ENCODE data around the gene OXCT1.

Gene OXCT1

GRCh38 chr5:41790038-41790776 is 80.0 kb downstream of the OXCT1 start:
- Histone ChIP-seq H3K4me1 (ENCODE audit: insufficient read depth, low read length) (peaks cover 39% of the 10 kb centered on the region), H3K4me3 (ENCODE audit: low read depth in 1 of 2, low read length in 2 of 2) (no peak overlapping the region), H3K27me3 (ENCODE audit: control insufficient read depth in 1 of 2, insufficient read depth in 2 of 2, low read length in 2 of 2) (no peaks in the 10 kb centered on the region), H3K9ac (ENCODE audit: low read length) (no peak overlapping the region), H3K36me3 (ENCODE audit: insufficient read depth, low read length) (no peaks in the 10 kb centered on the region), H3K9me3 (ENCODE audit: low read length) (no peaks in the 10 kb centered on the region), H3K27ac (ENCODE audit: low read depth, low read length) (no peak overlapping the region)

GRCh38 chr5:41789434-41789833 is 80.8 kb downstream of the OXCT1 start:
- Histone ChIP-seq H3K9ac (ENCODE audit: low read length) (no peak overlapping the region), H3K27me3 (ENCODE audit: control insufficient read depth in 1 of 2, insufficient read depth in 2 of 2, low read length in 2 of 2) (no peaks in the 10 kb centered on the region), H3K9me3 (ENCODE audit: low read length) (no peaks in the 10 kb centered on the region), H3K4me1 (ENCODE audit: insufficient read depth, low read length) (peaks cover 31% of the 10 kb centered on the region), H3K4me3 (ENCODE audit: low read depth in 1 of 2, low read length in 2 of 2) (no peak overlapping the region), H3K36me3 (ENCODE audit: insufficient read depth, low read length) (no peaks in the 10 kb centered on the region), H3K27ac (ENCODE audit: low read depth, low read length) (no peak overlapping the region)

DNA sequence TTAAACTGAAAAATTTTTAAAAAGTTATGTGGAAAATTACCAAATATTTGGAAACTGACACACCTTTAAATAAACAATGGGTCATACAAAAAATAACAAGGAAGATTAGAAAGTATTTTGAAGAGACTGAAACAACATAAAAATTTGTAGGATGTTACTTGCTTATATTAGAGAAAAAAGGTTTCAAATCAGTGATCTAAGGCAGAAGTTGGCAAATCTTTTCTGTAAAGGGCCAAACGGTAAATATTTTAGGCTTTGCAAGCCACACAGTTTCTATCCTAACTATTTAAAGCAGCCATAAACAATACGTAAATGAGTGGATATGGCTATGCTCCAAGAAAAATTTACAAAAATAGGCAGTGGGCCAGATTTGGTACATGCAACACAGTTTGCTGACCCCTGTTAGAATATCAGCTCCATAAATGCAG is 81.3 kb downstream of the OXCT1 start:
- Histone ChIP-seq H3K9ac (ENCODE audit: low read length) (no peak overlapping the region), H3K9me3 (ENCODE audit: low read length) (no peaks in the 10 kb centered on the region), H3K4me3 (ENCODE audit: low read depth in 1 of 2, low read length in 2 of 2) (no peak overlapping the region), H3K4me1 (ENCODE audit: insufficient read depth, low read length) (peaks cover 26% of the 10 kb centered on the region), H3K36me3 (ENCODE audit: insufficient read depth, low read length) (no peaks in the 10 kb centered on the region), H3K27ac (ENCODE audit: low read depth, low read length) (no peak overlapping the region), H3K27me3 (ENCODE audit: control insufficient read depth in 1 of 2, insufficient read depth in 2 of 2, low read length in 2 of 2) (no peaks in the 10 kb centered on the region)

DNA sequence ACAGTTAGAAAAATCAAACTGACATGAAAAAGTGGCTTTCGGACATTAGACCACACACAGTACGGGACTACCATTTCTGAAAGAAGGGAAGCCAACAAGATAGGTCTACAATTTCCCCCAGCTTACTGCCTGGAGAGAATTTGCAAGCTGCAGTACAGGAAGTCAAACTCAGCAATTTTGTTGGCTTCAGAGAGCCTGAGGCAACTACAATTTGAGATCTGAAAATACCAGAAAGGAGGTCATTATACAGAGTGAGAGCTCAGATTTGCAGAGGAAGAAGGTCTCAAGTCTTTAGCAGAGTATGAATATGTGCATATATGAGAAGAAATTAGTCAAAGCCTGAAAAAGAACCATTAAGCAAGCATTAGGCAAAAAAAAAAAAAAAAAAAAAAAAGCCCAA is 83.0 kb downstream of the OXCT1 start:
- Histone ChIP-seq H3K9me3 (ENCODE audit: low read length) (no peaks in the 10 kb centered on the region), H3K9ac (ENCODE audit: low read length) (no peak overlapping the region), H3K36me3 (ENCODE audit: insufficient read depth, low read length) (no peaks in the 10 kb centered on the region), H3K4me3 (ENCODE audit: low read depth in 1 of 2, low read length in 2 of 2) (no peak overlapping the region), H3K4me1 (ENCODE audit: insufficient read depth, low read length) (peaks cover 25% of the 10 kb centered on the region), H3K27me3 (ENCODE audit: control insufficient read depth in 1 of 2, insufficient read depth in 2 of 2, low read length in 2 of 2) (no peaks in the 10 kb centered on the region), H3K27ac (ENCODE audit: low read depth, low read length) (no peak overlapping the region)

- no peak overlapping the region for H3K9ac ChIP-seq (ENCODE audit: low read length)
- no peak overlapping the region for H3K4me3 ChIP-seq (ENCODE audit: low read depth in 1 of 2, low read length in 2 of 2)
- no peak overlapping the region for H3K27ac ChIP-seq (ENCODE audit: low read depth, low read length)
Measured at GRCh38 chr5:41785061-41785460, 85.2 kb downstream of the OXCT1 start.

DNA sequence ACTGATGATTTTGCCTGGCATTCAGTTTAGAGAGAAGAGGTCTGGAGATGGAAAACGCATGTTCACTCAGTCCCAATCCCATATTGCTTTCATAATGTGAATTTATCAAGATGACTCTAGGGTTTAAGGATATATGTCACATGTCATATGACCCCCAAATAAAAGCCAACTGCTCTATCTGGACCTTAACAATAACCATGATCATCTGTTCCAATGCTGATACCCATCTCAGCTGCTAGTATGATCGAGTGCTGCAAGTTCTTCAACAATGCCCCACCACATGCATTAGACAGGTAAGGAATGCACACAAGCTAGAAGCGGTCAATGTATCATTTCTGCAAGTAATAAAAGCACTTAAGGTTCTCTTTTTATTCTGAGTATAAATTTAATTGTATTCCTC is 91.8 kb downstream of the OXCT1 start:
- Histone ChIP-seq H3K4me3 (ENCODE audit: low read depth in 1 of 2, low read length in 2 of 2) (no peak overlapping the region), H3K27me3 (ENCODE audit: control insufficient read depth in 1 of 2, insufficient read depth in 2 of 2, low read length in 2 of 2) (no peaks in the 10 kb centered on the region), H3K36me3 (ENCODE audit: insufficient read depth, low read length) (no peaks in the 10 kb centered on the region), H3K9ac (ENCODE audit: low read length) (no peak overlapping the region), H3K9me3 (ENCODE audit: low read length) (no peaks in the 10 kb centered on the region), H3K27ac (ENCODE audit: low read depth, low read length) (no peak overlapping the region), H3K4me1 (ENCODE audit: insufficient read depth, low read length) (no peaks in the 10 kb centered on the region)

More at GRCh38 chr5:41785061-41785460, 85.2 kb downstream of the OXCT1 start:
- peaks cover 22% of the 10 kb centered on the region for H3K4me1 ChIP-seq (ENCODE audit: insufficient read depth, low read length)
- no peaks in the 10 kb centered on the region for H3K9me3 ChIP-seq (ENCODE audit: low read length)
- no peaks in the 10 kb centered on the region for H3K27me3 ChIP-seq (ENCODE audit: control insufficient read depth in 1 of 2, insufficient read depth in 2 of 2, low read length in 2 of 2)
- no peaks in the 10 kb centered on the region for H3K36me3 ChIP-seq (ENCODE audit: insufficient read depth, low read length)

DNA sequence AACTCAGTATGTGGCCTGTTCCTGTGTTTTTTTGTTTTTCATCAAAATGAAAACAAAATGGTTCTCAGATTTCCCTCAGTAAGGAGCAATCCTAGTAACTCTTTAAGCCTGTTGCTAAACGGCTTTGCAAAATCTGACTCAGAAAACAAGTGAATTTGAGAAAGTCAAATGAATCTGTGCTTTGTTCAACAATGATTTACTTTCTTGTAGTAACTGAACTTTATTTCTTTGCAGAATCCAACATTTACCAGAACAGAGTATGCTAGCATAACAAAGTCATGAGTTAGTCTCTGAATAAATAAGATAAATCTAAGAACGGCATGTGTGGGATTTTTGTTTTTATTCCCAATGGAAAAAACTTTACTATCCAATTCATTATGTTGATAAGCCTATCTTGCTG is 93.8 kb downstream of the OXCT1 start:
- no peak overlapping the region for H3K4me3 ChIP-seq (ENCODE audit: low read depth in 1 of 2, low read length in 2 of 2)
- no peaks in the 10 kb centered on the region for H3K27me3 ChIP-seq (ENCODE audit: control insufficient read depth in 1 of 2, insufficient read depth in 2 of 2, low read length in 2 of 2)
- no peak overlapping the region for H3K27ac ChIP-seq (ENCODE audit: low read depth, low read length)

GRCh38 chr5:41773799-41774198 is 96.4 kb downstream of the OXCT1 start:
- no peaks in the 10 kb centered on the region for H3K4me1 ChIP-seq (ENCODE audit: insufficient read depth, low read length)
- no peak overlapping the region for H3K9ac ChIP-seq (ENCODE audit: low read length)
- no peaks in the 10 kb centered on the region for H3K36me3 ChIP-seq (ENCODE audit: insufficient read depth, low read length)
- no peak overlapping the region for H3K27ac ChIP-seq (ENCODE audit: low read depth, low read length)
- H3K4me3 ChIP-seq (ENCODE audit: low read depth in 1 of 2, low read length in 2 of 2) = no peak overlapping the region
- H3K27me3 ChIP-seq (ENCODE audit: control insufficient read depth in 1 of 2, insufficient read depth in 2 of 2, low read length in 2 of 2) = no peaks in the 10 kb centered on the region
- no peaks in the 10 kb centered on the region for H3K9me3 ChIP-seq (ENCODE audit: low read length)

More for the DNA sequence above, 93.8 kb downstream of the OXCT1 start:
- Histone ChIP-seq H3K9ac (ENCODE audit: low read length) (no peak overlapping the region), H3K36me3 (ENCODE audit: insufficient read depth, low read length) (no peaks in the 10 kb centered on the region), H3K4me1 (ENCODE audit: insufficient read depth, low read length) (no peaks in the 10 kb centered on the region), H3K9me3 (ENCODE audit: low read length) (no peaks in the 10 kb centered on the region)

GRCh38 chr5:41772785-41773442 is 97.3 kb downstream of the OXCT1 start:
- Histone ChIP-seq H3K9ac (ENCODE audit: low read length) (no peak overlapping the region), H3K27ac (ENCODE audit: low read depth, low read length) (no peak overlapping the region), H3K9me3 (ENCODE audit: low read length) (no peaks in the 10 kb centered on the region), H3K36me3 (ENCODE audit: insufficient read depth, low read length) (no peaks in the 10 kb centered on the region), H3K4me1 (ENCODE audit: insufficient read depth, low read length) (no peaks in the 10 kb centered on the region), H3K27me3 (ENCODE audit: control insufficient read depth in 1 of 2, insufficient read depth in 2 of 2, low read length in 2 of 2) (no peaks in the 10 kb centered on the region), H3K4me3 (ENCODE audit: low read depth in 1 of 2, low read length in 2 of 2) (no peak overlapping the region)

DNA sequence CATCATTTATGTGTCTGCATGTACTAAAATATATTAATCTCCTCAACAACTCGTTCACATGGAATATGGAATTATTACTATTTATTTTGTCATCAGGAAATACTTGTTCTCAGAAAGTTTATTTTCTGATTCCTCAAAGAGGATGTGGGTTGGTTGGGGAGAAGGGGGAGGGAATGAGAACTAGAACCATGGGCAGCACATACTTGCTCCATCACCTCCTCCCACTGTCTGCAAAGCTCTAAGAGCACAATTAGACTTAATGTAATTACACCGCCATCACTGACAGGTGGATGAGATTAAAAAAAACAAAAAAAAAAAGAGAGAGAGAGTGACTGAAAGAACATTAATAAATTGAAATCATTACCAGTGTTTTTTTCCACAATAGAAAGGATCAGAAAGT is 98.2 kb downstream of the OXCT1 start:
- H3K27me3 ChIP-seq (ENCODE audit: control insufficient read depth in 1 of 2, insufficient read depth in 2 of 2, low read length in 2 of 2) = no peaks in the 10 kb centered on the region
- no peaks in the 10 kb centered on the region for H3K9me3 ChIP-seq (ENCODE audit: low read length)
- no peak overlapping the region for H3K9ac ChIP-seq (ENCODE audit: low read length)
- H3K4me3 ChIP-seq (ENCODE audit: low read depth in 1 of 2, low read length in 2 of 2) = no peak overlapping the region
- no peak overlapping the region for H3K27ac ChIP-seq (ENCODE audit: low read depth, low read length)
- H3K4me1 ChIP-seq (ENCODE audit: insufficient read depth, low read length) = no peaks in the 10 kb centered on the region
- no peaks in the 10 kb centered on the region for H3K36me3 ChIP-seq (ENCODE audit: insufficient read depth, low read length)

- Histone ChIP-seq H3K9me3 (ENCODE audit: low read length) (no peaks in the 10 kb centered on the region), H3K36me3 (ENCODE audit: insufficient read depth, low read length) (no peaks in the 10 kb centered on the region)
Measured at GRCh38 chr5:41770799-41771198, 99.4 kb downstream of the OXCT1 start.

DNA sequence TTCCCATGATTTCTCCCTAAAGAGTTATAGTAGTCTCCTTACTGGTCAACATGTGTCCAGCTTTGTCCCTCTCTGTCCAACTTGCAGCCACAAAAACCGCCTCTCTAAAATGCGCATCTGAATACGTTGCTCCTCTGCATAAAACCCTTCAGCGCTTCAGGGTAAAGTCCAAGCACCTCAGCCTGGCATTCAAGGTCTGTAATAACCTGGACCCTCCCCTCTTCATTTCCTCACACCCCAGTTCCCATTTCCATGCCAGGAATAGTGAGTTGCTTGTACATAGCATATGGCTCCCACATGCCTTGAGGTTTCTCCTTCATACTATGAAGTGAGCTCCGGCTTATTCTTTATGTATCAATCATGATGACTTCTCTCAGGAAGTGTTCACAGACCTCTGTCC is 101.5 kb downstream of the OXCT1 start:
- Histone ChIP-seq H3K4me3 (ENCODE audit: low read depth in 1 of 2, low read length in 2 of 2) (no peak overlapping the region), H3K4me1 (ENCODE audit: insufficient read depth, low read length) (no peaks in the 10 kb centered on the region)

More at GRCh38 chr5:41770799-41771198, 99.4 kb downstream of the OXCT1 start:
- Histone ChIP-seq H3K9ac (ENCODE audit: low read length) (no peak overlapping the region), H3K4me1 (ENCODE audit: insufficient read depth, low read length) (no peaks in the 10 kb centered on the region), H3K27me3 (ENCODE audit: control insufficient read depth in 1 of 2, insufficient read depth in 2 of 2, low read length in 2 of 2) (no peaks in the 10 kb centered on the region), H3K4me3 (ENCODE audit: low read depth in 1 of 2, low read length in 2 of 2) (no peak overlapping the region), H3K27ac (ENCODE audit: low read depth, low read length) (no peak overlapping the region)

More for the DNA sequence above, 101.5 kb downstream of the OXCT1 start:
- Histone ChIP-seq H3K36me3 (ENCODE audit: insufficient read depth, low read length) (no peaks in the 10 kb centered on the region), H3K27me3 (ENCODE audit: control insufficient read depth in 1 of 2, insufficient read depth in 2 of 2, low read length in 2 of 2) (no peaks in the 10 kb centered on the region), H3K9me3 (ENCODE audit: low read length) (no peaks in the 10 kb centered on the region), H3K27ac (ENCODE audit: low read depth, low read length) (no peak overlapping the region), H3K9ac (ENCODE audit: low read length) (no peak overlapping the region)
